Right cardiac atrium (tissue), 5 donors: ENCODE measurements around the gene KCNG3. TPM values are rescaled to one million over a fixed set of nuclear protein-coding genes. Genes with fewer than 3 reads are reported as not detected.
"Not testable (repeated sequence)": the region's sequence is repeated elsewhere in the genome, so short reads cannot be mapped to it uniquely, and the experiment has no call there.

Experiments used
- ATAC-seq, 2 donors: fragments of 200-7000 bp; cut with Tn5 transposase; one replicate each; pipeline versions ENCODE4 v1.8.0 to v1.9.1; 2020; ENCODE audit warnings: moderate library complexity in 2 of 2, mild to moderate bottlenecking in 1 of 2
- DNase-seq, 3 donors: peaks; one replicate each; pipeline ENCODE4 v3.0.0-alpha.2; 2020
- H3K27ac ChIP-seq: one replicate; pipeline ENCODE4 v1.5.1; 2013; ENCODE audit warnings: mild to moderate bottlenecking, low read length, control low read depth, moderate library complexity
- H3K27me3 ChIP-seq: one replicate; pipeline ENCODE4 v1.6.1; 2013; ENCODE audit not compliant: control insufficient read depth, insufficient read depth
- H3K4me1 ChIP-seq: one replicate; pipeline ENCODE4 v1.6.1; 2013; ENCODE audit warnings: low read length; ENCODE audit not compliant: control insufficient read depth, insufficient read depth
- H3K4me3 ChIP-seq: one replicate; pipeline ENCODE4 v1.5.1; 2013; ENCODE audit warnings: low read length, control low read depth
- H3K9me3 ChIP-seq: one replicate; pipeline ENCODE4 v1.6.1; 2013; ENCODE audit warnings: low read length; ENCODE audit not compliant: control insufficient read depth
- WGBS: extraction: QIAGEN DNeasy Blood & Tissue Kit; methylation state at CpG from one replicate; pipeline ENCODE4 v1.1.7; 2013; 5-methylcytosine and 5-hydroxymethylcytosine counted together
- intact Hi-C, 4 donors: fragments of 100-400 bp; cut with DNase I; formaldehyde crosslinking; loops; one replicate each; pipeline versions ENCODE4 v1.11.0 to v1.14.0; 2022 to 2023
- polyA plus RNA-seq: library from polyadenylated mRNA; stranded (reverse); fragments of 200-250 nt; gene quantifications from one replicate; pipeline ENCODE4 v1.2.3, GENCODE V29; 2013
- total RNA-seq, 4 donors: library from RNA; stranded (reverse); fragmentation: NEBNext Ultra II Directional; extraction: Animal tissue kit (Norgen Biotek cat#: 25700); gene quantifications; one replicate each; pipeline ENCODE4 v1.2.1, GENCODE V29; 2021
- donor health status: healthy with polysubstance abuse.
- donor health status: DM: no; HTN: yes; CAD: no.
- donor health status: DM: no; HTN: no; CAD: no.
- donor health status: DM: no; HTN: yes; CAD: no; lungs with severe emphysema.
- donor health status: DM: yes; HTN: yes; CAD: no.

Gene KCNG3
- total and polyA plus RNA-seq, 5 donors, result not detected

DNA sequence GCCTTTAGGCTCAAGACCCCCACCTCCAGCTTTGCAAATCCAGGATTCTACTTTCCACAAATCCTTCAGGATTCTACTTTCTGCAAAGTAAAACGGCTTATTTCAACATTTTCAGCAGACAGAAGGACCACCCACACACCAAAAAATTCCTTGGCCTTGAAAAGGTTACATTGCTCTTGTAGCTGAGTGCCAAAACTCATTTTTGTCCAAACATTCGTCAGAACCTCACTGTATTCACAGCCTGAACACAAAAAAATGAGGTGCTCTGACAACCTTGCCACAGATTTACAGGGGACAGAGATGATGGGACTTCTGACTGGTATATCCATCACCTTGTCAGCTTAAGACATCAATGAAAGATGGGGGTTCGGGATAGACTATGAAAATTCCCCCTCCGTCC lies 69.7 kb downstream of the KCNG3 start:
- DNase-seq (no peak), ATAC-seq (no peak)
- no peaks in the 10 kb centered on the region for H3K27me3 ChIP-seq
- no peaks in the 10 kb centered on the region for H3K4me1 ChIP-seq
- 59% methylated on average over 4 of the region's 4 CpGs for WGBS
- intact Hi-C loops, result no loop called here
- no peak overlapping the region for H3K27ac ChIP-seq
- no peak overlapping the region for H3K4me3 ChIP-seq
- no peaks in the 10 kb centered on the region for H3K9me3 ChIP-seq

DNA sequence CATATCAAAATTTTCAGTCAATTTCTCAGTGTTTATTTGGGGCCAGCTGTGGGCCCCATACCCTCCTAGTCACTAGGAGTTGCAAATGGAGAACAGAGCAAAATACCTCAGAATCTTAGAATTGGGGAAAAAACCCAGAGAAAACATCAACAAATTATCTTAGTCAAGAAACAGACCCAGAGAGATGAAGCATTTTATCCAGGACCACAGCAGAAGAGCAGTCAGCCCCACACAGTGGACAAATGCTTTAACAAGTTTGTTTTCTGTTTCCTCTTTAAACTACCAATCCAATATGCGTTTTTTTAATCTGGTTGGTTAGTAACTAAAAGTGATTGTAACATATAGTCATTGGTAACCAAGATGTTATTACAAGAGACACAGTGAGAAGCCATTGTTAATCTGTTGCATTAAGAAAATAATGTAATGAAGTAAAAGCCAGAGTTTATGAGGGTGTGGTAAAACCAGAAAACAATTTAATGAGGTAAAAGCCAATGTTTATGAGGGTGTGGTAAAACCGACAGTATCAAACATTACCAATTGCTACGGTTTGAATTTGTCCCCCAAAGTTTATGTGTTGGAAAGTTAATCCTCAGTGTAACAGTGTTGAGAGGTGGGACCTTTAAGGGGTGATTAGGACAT lies 72.1 kb downstream of the KCNG3 start:
- Histone ChIP-seq H3K9me3 (no peaks in the 10 kb centered on the region), H3K4me1 (no peaks in the 10 kb centered on the region), H3K27me3 (no peaks in the 10 kb centered on the region), H3K4me3 (no peak overlapping the region), H3K27ac (no peak overlapping the region)
- DNase-seq (no peak), ATAC-seq (no peak)
- WGBS, result 80% methylated on average over 3 of the region's 3 CpGs
- intact Hi-C loops, result no loop called here

DNA sequence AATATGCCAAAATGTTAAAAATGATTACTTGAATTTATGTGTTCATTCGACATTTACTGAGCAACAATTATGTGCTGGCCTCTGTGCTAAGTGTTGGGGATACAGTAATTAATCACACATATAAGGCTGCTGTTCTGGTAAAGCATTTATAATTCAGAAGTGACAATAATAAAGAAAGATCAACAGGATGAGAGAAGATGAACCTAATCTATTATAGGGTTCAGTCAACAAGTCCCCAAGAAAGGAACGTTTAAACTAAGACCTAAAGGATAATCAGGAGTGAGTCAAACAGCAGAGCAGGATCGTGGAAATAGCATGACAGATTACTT lies 72.7 kb downstream of the KCNG3 start:
- no peak overlapping the region for H3K4me3 ChIP-seq
- H3K4me1 ChIP-seq, result no peaks in the 10 kb centered on the region
- H3K27ac ChIP-seq, result no peak overlapping the region
- ATAC-seq (no peak), DNase-seq (no peak)
- H3K9me3 ChIP-seq, result no peaks in the 10 kb centered on the region
- no peaks in the 10 kb centered on the region for H3K27me3 ChIP-seq
- intact Hi-C loops, result no loop called here
- WGBS, result 84% methylated on average over 3 of the region's 3 CpGs

DNA sequence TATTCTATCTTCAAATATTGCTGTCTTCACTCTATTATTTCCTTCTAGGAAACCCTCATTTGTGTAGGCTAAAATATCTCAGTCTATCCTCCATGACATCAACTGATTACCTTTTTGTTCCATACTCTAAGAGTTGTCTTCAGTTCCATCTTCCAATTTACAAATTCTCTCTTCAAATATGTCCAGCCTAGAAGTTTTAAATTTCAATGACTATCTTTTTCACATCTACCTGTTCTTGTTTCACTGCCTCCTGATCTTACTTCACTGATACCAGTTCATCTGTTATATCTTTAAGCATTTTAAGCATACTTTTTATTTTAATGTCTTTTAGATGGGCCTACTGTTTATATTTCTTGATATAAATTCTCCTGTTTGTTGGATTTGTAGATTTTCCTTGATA lies 79.1 kb downstream of the KCNG3 start:
- ATAC-seq (no peak), DNase-seq (no peak)
- H3K27ac ChIP-seq, result no peak overlapping the region
- intact Hi-C loops, result no loop called here
- peaks cover 3% of the 10 kb centered on the region for H3K9me3 ChIP-seq
- H3K4me1 ChIP-seq, result no peaks in the 10 kb centered on the region
- H3K4me3 ChIP-seq, result no peak overlapping the region
- H3K27me3 ChIP-seq, result no peaks in the 10 kb centered on the region

DNA sequence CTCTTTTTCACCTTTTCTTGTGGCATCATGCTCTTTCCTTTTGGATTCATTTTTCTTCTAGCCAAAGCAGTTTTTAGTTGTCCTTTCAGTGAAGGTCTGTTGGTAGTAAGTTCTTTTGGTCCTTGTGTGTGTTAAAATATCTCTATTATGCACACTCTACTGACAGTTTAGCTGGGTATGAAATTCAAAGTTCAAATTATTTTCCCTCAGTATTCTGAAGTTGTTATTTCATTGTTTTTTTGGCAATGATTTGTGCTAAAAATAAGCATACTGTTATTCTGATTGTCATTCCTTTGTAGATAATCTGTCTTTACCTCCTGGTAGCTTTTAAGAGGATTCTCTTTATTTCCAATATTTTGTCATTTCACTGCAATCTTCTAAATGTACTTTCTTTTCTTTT lies 79.6 kb downstream of the KCNG3 start:
- Histone ChIP-seq H3K27me3 (no peaks in the 10 kb centered on the region), H3K4me1 (no peaks in the 10 kb centered on the region), H3K4me3 (no peak overlapping the region), H3K9me3 (peaks cover 3% of the 10 kb centered on the region), H3K27ac (no peak overlapping the region)
- intact Hi-C loops, result no loop called here
- ATAC-seq, result no peak
- no peak for DNase-seq

DNA sequence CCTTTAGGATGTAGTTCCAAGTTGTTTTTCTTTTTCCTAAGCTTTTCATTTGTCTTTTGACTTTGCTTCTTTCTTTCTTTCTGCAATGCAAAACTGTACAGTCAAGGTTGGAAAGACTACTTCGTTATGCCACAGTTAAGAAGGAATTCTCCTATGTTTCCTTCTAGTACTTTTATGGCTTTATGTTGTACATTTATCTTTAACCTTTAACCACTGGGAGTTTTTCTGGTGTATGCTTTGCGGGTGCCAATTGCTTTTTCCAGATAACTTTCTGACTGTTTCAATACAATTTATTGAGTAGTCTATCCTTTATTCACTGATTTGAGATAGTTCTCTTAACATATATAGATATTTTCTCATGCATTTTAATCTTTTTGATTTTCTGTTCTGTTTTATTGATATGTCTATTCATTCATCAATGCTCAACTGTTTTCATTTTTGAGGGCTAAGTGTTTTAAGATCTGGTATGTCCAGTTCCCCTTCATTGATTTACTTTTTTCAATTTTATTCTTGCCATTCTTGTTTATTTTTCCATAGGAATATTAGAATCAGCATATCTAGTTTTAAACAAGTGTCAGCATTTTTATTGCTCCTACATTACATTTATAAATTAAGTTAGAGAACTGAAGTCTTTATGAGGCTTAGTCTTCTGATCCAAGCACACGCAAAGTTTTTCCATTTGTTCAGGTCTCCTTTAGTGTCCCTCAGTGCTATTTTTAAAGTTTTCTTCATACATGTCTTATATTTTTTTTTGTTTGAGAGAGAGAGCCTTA lies 82.9 kb downstream of the KCNG3 start:
- ATAC-seq (no peak), DNase-seq (no peak)
- Histone ChIP-seq H3K4me1 (no peaks in the 10 kb centered on the region), H3K4me3 (no peak overlapping the region), H3K9me3 (peaks cover 3% of the 10 kb centered on the region), H3K27ac (no peak overlapping the region), H3K27me3 (no peaks in the 10 kb centered on the region)
- 70% methylated on average over 3 of the region's 3 CpGs for WGBS
- intact Hi-C loops, result no loop called here

DNA sequence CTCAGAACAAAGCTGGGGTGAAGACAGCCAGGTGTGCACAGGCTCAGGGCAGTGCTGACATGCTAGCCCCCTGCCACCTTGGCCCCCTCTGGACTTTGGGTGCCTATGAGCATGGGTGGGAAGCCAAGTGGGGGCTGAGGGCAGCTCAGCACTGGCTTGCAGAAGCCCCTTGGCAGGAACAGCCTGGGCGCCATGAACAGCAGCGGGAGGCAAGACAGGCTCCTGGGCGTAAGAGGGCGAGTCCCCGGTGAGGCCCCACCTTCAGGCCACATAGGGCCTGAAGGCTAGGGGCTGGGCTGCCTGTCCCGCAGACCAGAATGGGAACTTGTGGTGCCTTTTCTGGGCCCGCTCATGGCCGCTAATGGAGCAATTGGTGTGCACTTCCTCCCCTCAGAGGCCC lies 85.8 kb downstream of the KCNG3 start:
- H3K27me3 ChIP-seq, result no peaks in the 10 kb centered on the region
- DNase-seq, result no peak
- no peak overlapping the region for H3K4me3 ChIP-seq
- H3K27ac ChIP-seq, result no peak overlapping the region
- no peaks in the 10 kb centered on the region for H3K9me3 ChIP-seq
- intact Hi-C loops, result no loop called here
- WGBS, result 95% methylated on average over 8 of the region's 8 CpGs
- no peaks in the 10 kb centered on the region for H3K4me1 ChIP-seq
- ATAC-seq, result no peak

DNA sequence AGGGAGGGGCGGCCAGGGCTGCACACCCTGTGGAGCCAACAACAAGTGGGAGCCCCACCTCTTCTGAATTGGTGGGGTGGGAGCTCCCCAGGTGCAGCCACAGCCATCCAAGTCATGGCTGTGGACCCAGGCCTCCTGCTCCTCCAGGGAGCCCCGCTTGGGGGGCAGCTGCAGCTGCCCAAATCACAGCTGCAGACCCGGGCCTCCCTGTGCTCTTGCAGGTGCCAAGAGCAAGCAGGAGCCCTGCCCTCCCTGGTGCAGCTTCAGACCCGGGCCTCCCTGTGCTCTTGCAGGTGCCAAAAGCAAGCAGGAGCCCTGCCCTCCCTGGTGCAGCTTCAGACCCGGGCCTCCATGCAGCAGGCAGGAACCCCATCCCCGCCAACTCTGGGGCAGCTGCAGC lies 86.3 kb downstream of the KCNG3 start:
- ATAC-seq, result no peak
- 83% methylated on average over 6 of the region's 6 CpGs for WGBS
- no peak overlapping the region for H3K27ac ChIP-seq
- no peaks in the 10 kb centered on the region for H3K9me3 ChIP-seq
- H3K4me1 ChIP-seq, result no peaks in the 10 kb centered on the region
- DNase-seq, result no peak
- intact Hi-C loops, result no loop called here
- H3K4me3 ChIP-seq, result no peak overlapping the region
- no peaks in the 10 kb centered on the region for H3K27me3 ChIP-seq

DNA sequence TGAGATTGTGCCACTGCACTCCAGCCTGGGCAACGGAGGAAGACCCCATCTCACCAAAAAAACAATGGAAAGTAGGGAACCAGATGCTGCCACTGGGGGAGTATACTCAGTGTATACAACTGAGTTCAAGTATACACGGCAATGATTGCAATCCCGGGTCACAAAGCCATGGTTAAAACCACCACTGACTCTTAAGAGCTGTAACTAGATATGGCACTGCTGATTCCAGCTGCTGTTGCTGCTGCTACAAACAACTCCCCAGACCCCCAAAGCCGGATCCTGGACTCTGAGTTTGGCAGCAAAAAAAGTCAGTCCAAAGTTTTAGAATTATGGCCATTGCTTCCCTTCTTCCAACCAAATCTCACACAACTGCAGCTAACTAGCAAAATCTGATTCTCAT lies 89.1 kb downstream of the KCNG3 start:
- no peaks in the 10 kb centered on the region for H3K4me1 ChIP-seq
- intact Hi-C loops, result no loop called here
- DNase-seq, result no peak
- no peak for ATAC-seq
- no peaks in the 10 kb centered on the region for H3K27me3 ChIP-seq
- 72% methylated on average over 4 of the region's 4 CpGs for WGBS
- no peak overlapping the region for H3K4me3 ChIP-seq
- no peaks in the 10 kb centered on the region for H3K9me3 ChIP-seq
- no peak overlapping the region for H3K27ac ChIP-seq

DNA sequence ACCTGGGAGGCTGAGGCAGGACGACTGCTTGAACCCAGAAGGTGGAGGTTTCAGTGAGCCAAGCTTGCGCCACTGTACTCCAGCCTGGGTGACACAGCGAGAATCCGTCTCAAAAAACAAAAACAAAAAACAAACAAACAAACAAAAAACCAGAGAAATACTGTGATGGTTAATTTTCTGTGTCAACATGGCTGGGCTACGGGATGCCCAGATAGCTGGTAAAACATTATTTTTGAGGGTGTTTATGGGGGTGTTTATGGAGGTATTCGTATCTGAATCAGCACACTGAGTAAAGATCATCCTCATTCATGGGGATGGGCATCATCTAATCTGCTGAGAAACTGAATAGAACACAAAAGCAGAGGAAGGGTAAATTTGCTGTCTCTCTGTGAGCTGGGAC lies 92.0 kb downstream of the KCNG3 start:
- Histone ChIP-seq H3K4me3 (no peak overlapping the region), H3K9me3 (no peaks in the 10 kb centered on the region), H3K27ac (no peak overlapping the region), H3K4me1 (no peaks in the 10 kb centered on the region), H3K27me3 (no peaks in the 10 kb centered on the region)
- intact Hi-C loops, result no loop called here
- 91% methylated on average over 6 of the region's 6 CpGs for WGBS
- ATAC-seq, result no peak
- no peak for DNase-seq

DNA sequence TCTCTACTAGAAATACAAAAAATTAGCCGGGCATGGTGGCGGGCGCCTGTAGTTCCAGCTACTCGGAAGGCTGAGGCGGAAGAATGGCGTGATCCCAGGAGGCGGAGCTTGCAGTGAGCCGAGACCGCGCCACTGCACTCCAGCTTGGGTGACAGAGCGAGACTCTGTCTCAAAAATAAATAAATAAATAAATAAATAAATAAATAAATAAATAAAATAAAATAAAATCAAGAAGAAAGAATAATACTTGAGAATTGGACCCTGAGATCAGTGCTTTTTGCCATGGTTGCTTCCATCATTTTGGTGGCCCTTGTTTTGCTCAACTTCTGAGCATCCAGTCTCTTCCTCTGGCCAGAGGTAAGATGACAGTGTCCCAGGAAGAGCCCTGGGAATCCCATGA lies 95.7 kb downstream of the KCNG3 start:
- ATAC-seq, H3K4me3 ChIP-seq, H3K27me3 ChIP-seq, H3K4me1 ChIP-seq, intact Hi-C loops, DNase-seq, H3K9me3 ChIP-seq, H3K27ac ChIP-seq: not testable (repeated sequence)
- WGBS, result 96% methylated on average over 11 of the region's 11 CpGs

DNA sequence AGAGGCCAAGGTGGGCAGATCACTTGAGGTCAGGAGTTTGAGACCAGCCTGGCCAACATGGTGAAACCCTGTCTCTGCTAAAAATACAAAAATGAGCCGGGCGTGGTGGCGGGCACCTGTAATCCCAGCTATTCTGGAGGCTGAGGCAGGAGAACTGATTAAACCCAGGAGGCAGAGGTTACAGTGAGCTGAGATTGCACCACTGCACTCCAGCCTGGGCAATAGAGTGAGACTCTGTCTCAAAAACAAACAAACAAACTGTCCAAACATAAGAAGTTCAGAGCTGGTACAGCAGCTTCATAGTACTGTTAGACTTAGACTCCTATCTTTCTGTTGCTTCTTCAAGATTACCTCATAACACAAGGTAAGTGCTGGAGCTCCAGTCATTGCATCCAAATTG lies 100.5 kb downstream of the KCNG3 start:
- H3K9me3 ChIP-seq, ATAC-seq, intact Hi-C loops, H3K27me3 ChIP-seq, H3K4me3 ChIP-seq, H3K4me1 ChIP-seq, DNase-seq, H3K27ac ChIP-seq: not testable (repeated sequence)
- 95% methylated on average over 3 of the region's 3 CpGs for WGBS
